Endodermal cell (in vitro differentiated cells): Measurements from ENCODE around the gene PRELID3B. TPM values are rescaled to one million over a fixed set of nuclear protein-coding genes. Genes with fewer than 3 reads are reported as not detected.

ENCODE experiments used
- DNase-seq: peaks from one replicate; pipeline ENCODE4 v3.0.0-alpha.2; 2017
- H3K27ac ChIP-seq: 2 replicates; pipeline ENCODE4 v1.5.1; 2013; ENCODE audit warnings: mild to moderate bottlenecking, low read depth, low read length, moderate library complexity
- H3K27me3 ChIP-seq: 2 replicates; pipeline ENCODE4 v1.6.1; 2013; ENCODE audit warnings: mild to moderate bottlenecking, low read length, moderate library complexity; ENCODE audit not compliant: insufficient read depth, control insufficient read depth, poor library complexity, severe bottlenecking
- H3K36me3 ChIP-seq: 2 replicates; pipeline ENCODE4 v1.7.0; 2013; ENCODE audit warnings: mild to moderate bottlenecking, low read length, moderate library complexity; ENCODE audit not compliant: control insufficient read depth, insufficient read depth
- H3K4me1 ChIP-seq: one replicate; pipeline ENCODE4 v1.7.0; 2013; ENCODE audit warnings: low read length; ENCODE audit not compliant: control insufficient read depth, insufficient read depth
- H3K4me3 ChIP-seq: 2 replicates; pipeline ENCODE4 v1.5.1; 2013; ENCODE audit warnings: mild to moderate bottlenecking, low read length, moderate library complexity
- H3K9ac ChIP-seq: 2 replicates; pipeline ENCODE4 v1.6.1; 2013; ENCODE audit warnings: mild to moderate bottlenecking, low read length, moderate library complexity; ENCODE audit not compliant: poor library complexity, severe bottlenecking; ENCODE audit errors: extremely low read depth
- H3K9me3 ChIP-seq: 2 replicates; pipeline ENCODE4 v1.6.1; 2013; ENCODE audit warnings: mild to moderate bottlenecking, low read length, moderate library complexity; ENCODE audit not compliant: control insufficient read depth
- H3K27ac Mint-ChIP-seq: 2 replicates; pipeline ENCODE4 v1.8.0; 2020; ENCODE audit warnings: mixed read lengths
- H3K27me3 Mint-ChIP-seq: 2 replicates; pipeline ENCODE4 v1.8.0; 2021; ENCODE audit warnings: mild to moderate bottlenecking, mixed read lengths; ENCODE audit not compliant: insufficient read depth
- H3K36me3 Mint-ChIP-seq: 2 replicates; pipeline ENCODE4 v1.8.0; 2020; ENCODE audit warnings: low read depth, mixed read lengths
- H3K4me1 Mint-ChIP-seq: 2 replicates; pipeline ENCODE4 v1.8.0; 2020; ENCODE audit warnings: mixed read lengths
- H3K4me3 Mint-ChIP-seq: 2 replicates; pipeline ENCODE4 v1.8.0; 2020; ENCODE audit warnings: mild to moderate bottlenecking, moderate library complexity, mixed read lengths
- H3K9me3 Mint-ChIP-seq: 2 replicates; pipeline ENCODE4 v1.8.0; 2020; ENCODE audit warnings: mild to moderate bottlenecking, mixed read lengths
- WGBS, 2 experiments: methylation state at CpG; one replicate each; pipeline versions ENCODE4 v1.1.5 to v1.1.7; 2013; ENCODE audit warnings: missing lambda C conversion rate in 2 of 2, mixed read lengths in 1 of 2; ENCODE audit not compliant: insufficient coverage in 1 of 2, insufficient read length in 1 of 2; 5-methylcytosine and 5-hydroxymethylcytosine counted together
- total RNA-seq, 2 donors: library from RNA; stranded (reverse); fragmentation: NEBNext Ultra II Directional in 1 of 2; extraction: Animal tissue kit (Norgen Biotek cat#: 25700) in 1 of 2; gene quantifications; 2 replicates in 1 of 2; 3 replicates in 1 of 2; pipeline ENCODE4 v1.2.1, GENCODE V29; 2021
- TF ChIP-seq, protein P1 (sequence below): fragments of 200-600 bp; sonication (generic); conservative IDR thresholded peaks from 2 replicates; pipeline ENCODE4 v1.5.0; 2021; ENCODE audit warnings: antibody characterized with exemption, mild to moderate bottlenecking

PRELID3B gene
- total RNA-seq, 2 donors from 2014 or later, result 48.6 to 50.8 TPM

DNA sequence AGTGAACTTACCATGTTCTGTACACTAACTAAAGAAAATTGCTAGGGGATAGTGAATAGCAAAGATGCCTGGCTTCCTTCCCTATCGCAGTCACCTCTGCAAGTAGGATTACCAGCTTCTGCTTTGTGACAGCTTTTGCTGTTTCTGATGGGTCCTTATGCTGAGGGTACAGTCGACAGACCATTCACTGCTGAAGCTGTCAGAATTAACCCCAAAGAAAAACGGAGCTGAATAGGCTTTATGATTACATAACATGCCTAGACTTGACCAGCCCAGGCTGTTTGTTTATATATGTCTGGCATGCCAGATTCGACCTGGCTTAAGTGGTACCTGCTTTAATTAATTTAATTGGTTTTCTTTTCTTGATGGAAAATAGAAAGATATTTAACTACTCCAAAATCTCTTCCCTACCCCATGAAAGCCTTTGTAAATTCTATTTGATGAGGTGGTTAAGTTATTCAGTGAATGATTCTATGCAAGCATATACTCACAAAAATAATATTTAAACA lies 21.7 kb upstream of the PRELID3B start:
- Mint-ChIP-seq H3K27me3 (no peaks in the 10 kb centered on the region), H3K4me1 (no peaks in the 10 kb centered on the region), H3K9me3 (no peaks in the 10 kb centered on the region), H3K4me3 (no peak overlapping the region), H3K27ac (no peak overlapping the region), H3K36me3 (no peaks in the 10 kb centered on the region)
- TF ChIP-seq, protein P1, sequence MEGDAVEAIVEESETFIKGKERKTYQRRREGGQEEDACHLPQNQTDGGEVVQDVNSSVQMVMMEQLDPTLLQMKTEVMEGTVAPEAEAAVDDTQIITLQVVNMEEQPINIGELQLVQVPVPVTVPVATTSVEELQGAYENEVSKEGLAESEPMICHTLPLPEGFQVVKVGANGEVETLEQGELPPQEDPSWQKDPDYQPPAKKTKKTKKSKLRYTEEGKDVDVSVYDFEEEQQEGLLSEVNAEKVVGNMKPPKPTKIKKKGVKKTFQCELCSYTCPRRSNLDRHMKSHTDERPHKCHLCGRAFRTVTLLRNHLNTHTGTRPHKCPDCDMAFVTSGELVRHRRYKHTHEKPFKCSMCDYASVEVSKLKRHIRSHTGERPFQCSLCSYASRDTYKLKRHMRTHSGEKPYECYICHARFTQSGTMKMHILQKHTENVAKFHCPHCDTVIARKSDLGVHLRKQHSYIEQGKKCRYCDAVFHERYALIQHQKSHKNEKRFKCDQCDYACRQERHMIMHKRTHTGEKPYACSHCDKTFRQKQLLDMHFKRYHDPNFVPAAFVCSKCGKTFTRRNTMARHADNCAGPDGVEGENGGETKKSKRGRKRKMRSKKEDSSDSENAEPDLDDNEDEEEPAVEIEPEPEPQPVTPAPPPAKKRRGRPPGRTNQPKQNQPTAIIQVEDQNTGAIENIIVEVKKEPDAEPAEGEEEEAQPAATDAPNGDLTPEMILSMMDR, result no peak
- no peak overlapping the region for H3K9ac ChIP-seq
- H3K4me1 ChIP-seq, result no peaks in the 10 kb centered on the region
- H3K27ac ChIP-seq, result no peak overlapping the region
- H3K9me3 ChIP-seq, result no peaks in the 10 kb centered on the region
- H3K4me3 ChIP-seq, result no peak overlapping the region
- no peaks in the 10 kb centered on the region for H3K36me3 ChIP-seq
- no peaks in the 10 kb centered on the region for H3K27me3 ChIP-seq
- no peak for DNase-seq
- WGBS, 2 experiments, result 82 to 83% methylated on average over 3 to 4 of the region's 4 CpGs

DNA sequence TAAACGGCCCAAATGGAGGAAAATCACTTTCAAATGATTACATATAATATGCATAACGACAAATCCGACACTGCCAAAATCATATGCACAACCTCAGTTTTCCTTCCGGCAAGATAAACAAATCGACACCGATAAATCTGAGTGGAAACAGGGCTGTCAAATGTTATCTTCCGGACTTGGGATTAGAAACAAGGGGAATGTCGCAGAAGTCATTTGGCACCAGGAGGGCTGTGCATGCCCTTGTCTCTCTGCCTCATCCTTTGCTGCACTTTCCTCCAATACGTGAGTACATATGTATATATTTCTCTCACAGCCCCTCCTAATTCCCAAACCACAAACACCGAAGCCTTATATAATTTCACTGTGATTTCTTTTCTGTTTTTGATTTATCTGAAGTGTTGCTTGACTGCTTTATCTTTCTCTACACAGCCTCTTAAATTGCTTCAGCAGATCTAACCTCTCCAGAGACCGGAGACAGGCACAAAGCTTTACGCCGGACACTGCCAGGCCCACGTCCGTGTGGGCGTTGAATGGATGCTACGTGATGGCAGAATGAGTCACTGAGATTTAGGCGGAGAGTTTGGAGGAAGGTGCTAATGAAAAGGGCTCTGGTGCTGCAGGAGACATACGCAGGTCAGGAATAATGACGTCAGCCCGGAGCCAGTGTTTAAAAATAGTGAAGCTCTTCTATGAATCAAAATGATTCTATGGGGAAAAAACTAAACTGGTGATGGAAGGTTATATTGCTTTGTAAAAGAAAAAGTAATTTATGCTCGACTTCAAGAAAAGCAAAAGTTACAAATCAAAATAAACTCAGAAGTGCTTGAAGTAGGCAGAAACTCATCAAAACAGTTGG lies 21.0 kb upstream of the PRELID3B start:
- Mint-ChIP-seq H3K27ac (no peak overlapping the region), H3K4me1 (no peaks in the 10 kb centered on the region), H3K27me3 (no peaks in the 10 kb centered on the region), H3K4me3 (no peak overlapping the region), H3K36me3 (no peaks in the 10 kb centered on the region), H3K9me3 (no peaks in the 10 kb centered on the region)
- H3K9me3 ChIP-seq, result no peaks in the 10 kb centered on the region
- DNase-seq, result no peak
- no peaks in the 10 kb centered on the region for H3K4me1 ChIP-seq
- no peaks in the 10 kb centered on the region for H3K27me3 ChIP-seq
- no peak overlapping the region for H3K4me3 ChIP-seq
- TF ChIP-seq, protein P1, result no peak
- H3K27ac ChIP-seq, result no peak overlapping the region
- no peaks in the 10 kb centered on the region for H3K36me3 ChIP-seq
- 61 to 70% methylated on average over 17 to 22 of the region's 22 CpGs for WGBS, 2 experiments
- no peak overlapping the region for H3K9ac ChIP-seq

DNA sequence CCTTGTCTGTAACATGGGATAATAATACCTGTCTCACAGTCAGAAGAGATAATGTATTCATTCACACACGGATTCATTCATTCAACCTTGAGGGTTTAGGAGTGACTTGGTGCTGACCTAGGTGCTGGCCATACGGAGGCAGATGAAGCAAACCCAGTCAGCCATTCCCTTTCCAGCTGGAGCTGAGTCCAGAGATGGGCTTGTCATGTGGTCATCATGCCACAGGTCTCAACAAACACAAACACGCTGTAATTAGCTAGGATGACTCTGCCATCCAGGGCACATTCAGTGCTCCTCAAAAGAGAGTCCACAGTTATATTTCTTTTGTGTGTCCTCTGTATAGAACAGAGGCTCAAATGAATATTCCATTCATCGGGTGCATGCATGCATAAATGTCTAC lies 19.5 kb upstream of the PRELID3B start:
- no peaks in the 10 kb centered on the region for H3K9me3 Mint-ChIP-seq
- H3K4me3 ChIP-seq, result no peak overlapping the region
- H3K27me3 ChIP-seq, result no peaks in the 10 kb centered on the region
- no peaks in the 10 kb centered on the region for H3K9me3 ChIP-seq
- no peak overlapping the region for H3K4me3 Mint-ChIP-seq
- no peak overlapping the region for H3K27ac ChIP-seq
- DNase-seq, result no peak
- H3K9ac ChIP-seq, result no peak overlapping the region
- H3K36me3 Mint-ChIP-seq, result no peaks in the 10 kb centered on the region
- TF ChIP-seq, protein P1, result no peak
- no peaks in the 10 kb centered on the region for H3K4me1 Mint-ChIP-seq
- H3K36me3 ChIP-seq, result no peaks in the 10 kb centered on the region
- H3K27me3 Mint-ChIP-seq, result no peaks in the 10 kb centered on the region
- 76 to 100% methylated on average over 2 to 4 of the region's 4 CpGs for WGBS, 2 experiments
- H3K27ac Mint-ChIP-seq, result no peak overlapping the region
- H3K4me1 ChIP-seq, result no peaks in the 10 kb centered on the region
